ACC112 (cell line): ENCODE measurements around the gene CARD11.

Experiments used
- H2AFZ ChIP-seq: fragments of 200-600 bp; sonication (generic); one replicate; pipeline ENCODE4 v1.6.0; 2017; ENCODE audit warnings: antibody characterized with exemption, low read length; ENCODE audit not compliant: unreplicated experiment
- H3K27ac ChIP-seq: fragments of 200-600 bp; sonication (generic); 2 replicates; pipeline ENCODE4 v1.5.1; 2014; ENCODE audit warnings: low read depth, mild to moderate bottlenecking, antibody characterized with exemption, low read length, moderate library complexity
- H3K27me3 ChIP-seq: fragments of 200-600 bp; sonication (generic); 2 replicates; pipeline ENCODE4 v1.6.1; 2014; ENCODE audit warnings: mild to moderate bottlenecking, antibody characterized with exemption, low read length, moderate library complexity, mixed read lengths; ENCODE audit not compliant: insufficient read depth
- H3K36me3 ChIP-seq: fragments of 200-600 bp; sonication (generic); 2 replicates; pipeline ENCODE4 v1.6.1; 2016; ENCODE audit warnings: mild to moderate bottlenecking, antibody characterized with exemption, low read length, moderate library complexity, mixed read lengths; ENCODE audit not compliant: insufficient read depth
- H3K4me1 ChIP-seq: fragments of 200-600 bp; sonication (generic); one replicate; pipeline ENCODE4 v1.6.1; 2016; ENCODE audit warnings: low read length, mixed read lengths; ENCODE audit not compliant: insufficient read depth, unreplicated experiment, control insufficient read depth
- H3K4me3 ChIP-seq: fragments of 200-600 bp; sonication (generic); 2 replicates; pipeline ENCODE4 v1.5.1; 2014; ENCODE audit warnings: mild to moderate bottlenecking, low read depth, low read length
- H3K79me2 ChIP-seq: fragments of 200-600 bp; sonication (generic); one replicate; pipeline ENCODE4 v1.6.0; 2016; ENCODE audit warnings: low read length; ENCODE audit not compliant: control insufficient read depth, unreplicated experiment, insufficient read depth

CARD11 gene

GRCh38 chr7:2934211-2934731 lies 109.4 kb downstream of the CARD11 start:
- Histone ChIP-seq H3K79me2 (no peaks in the 10 kb centered on the region), H3K27ac (no peak overlapping the region), H3K27me3 (peaks cover 2% of the 10 kb centered on the region; the same call in 1 of the 2 replicates), H3K36me3 (no peaks in the 10 kb centered on the region), H2AFZ (no peak overlapping the region), H3K4me3 (no peak overlapping the region), H3K4me1 (no peaks in the 10 kb centered on the region)

GRCh38 chr7:2932402-2933251 lies 111.0 kb downstream of the CARD11 start:
- H3K27me3 ChIP-seq = peaks cover 10% of the 10 kb centered on the region
- H3K36me3 ChIP-seq = no peaks in the 10 kb centered on the region
- no peak overlapping the region for H3K27ac ChIP-seq
- H3K4me3 ChIP-seq = no peak overlapping the region
- no peaks in the 10 kb centered on the region for H3K4me1 ChIP-seq
- no peak overlapping the region for H2AFZ ChIP-seq
- no peaks in the 10 kb centered on the region for H3K79me2 ChIP-seq

DNA sequence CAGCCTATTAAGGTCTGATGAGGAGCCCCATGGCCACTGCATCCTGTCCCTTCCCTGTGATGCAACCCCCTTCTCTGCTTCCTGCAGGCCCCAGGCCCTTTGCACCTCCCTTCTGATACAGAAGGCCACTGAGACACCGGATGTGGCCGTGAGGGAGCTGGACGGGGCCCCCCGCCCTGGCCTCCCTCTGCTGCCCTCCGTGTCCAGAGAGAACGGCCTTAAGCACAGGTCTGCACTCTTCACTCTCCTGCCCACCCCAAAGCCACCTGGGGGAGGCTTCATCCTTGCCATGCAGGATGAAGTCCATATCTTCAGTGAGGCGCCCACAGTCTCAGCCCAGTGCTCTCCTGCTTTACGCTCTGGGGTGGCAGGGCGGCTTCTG lies 112.6 kb downstream of the CARD11 start:
- Histone ChIP-seq H2AFZ (no peak overlapping the region), H3K27ac (no peak overlapping the region), H3K79me2 (no peaks in the 10 kb centered on the region)

GRCh38 chr7:2930310-2931033 lies 113.2 kb downstream of the CARD11 start:
- Histone ChIP-seq H2AFZ (no peak overlapping the region), H3K36me3 (no peaks in the 10 kb centered on the region), H3K79me2 (no peaks in the 10 kb centered on the region), H3K27me3 (peaks cover 17% of the 10 kb centered on the region), H3K27ac (no peak overlapping the region), H3K4me1 (no peaks in the 10 kb centered on the region), H3K4me3 (no peak overlapping the region)

More for the DNA sequence above, 112.6 kb downstream of the CARD11 start:
- Histone ChIP-seq H3K4me1 (no peaks in the 10 kb centered on the region), H3K27me3 (peaks cover 12% of the 10 kb centered on the region), H3K4me3 (no peak overlapping the region), H3K36me3 (no peaks in the 10 kb centered on the region)

GRCh38 chr7:2929321-2930201 lies 114.1 kb downstream of the CARD11 start:
- H3K4me3 ChIP-seq = no peak overlapping the region
- H3K27ac ChIP-seq = no peak overlapping the region
- no peak overlapping the region for H2AFZ ChIP-seq
- no peaks in the 10 kb centered on the region for H3K4me1 ChIP-seq
- H3K79me2 ChIP-seq = no peaks in the 10 kb centered on the region
- peaks cover 21% of the 10 kb centered on the region for H3K27me3 ChIP-seq
- H3K36me3 ChIP-seq = no peaks in the 10 kb centered on the region

DNA sequence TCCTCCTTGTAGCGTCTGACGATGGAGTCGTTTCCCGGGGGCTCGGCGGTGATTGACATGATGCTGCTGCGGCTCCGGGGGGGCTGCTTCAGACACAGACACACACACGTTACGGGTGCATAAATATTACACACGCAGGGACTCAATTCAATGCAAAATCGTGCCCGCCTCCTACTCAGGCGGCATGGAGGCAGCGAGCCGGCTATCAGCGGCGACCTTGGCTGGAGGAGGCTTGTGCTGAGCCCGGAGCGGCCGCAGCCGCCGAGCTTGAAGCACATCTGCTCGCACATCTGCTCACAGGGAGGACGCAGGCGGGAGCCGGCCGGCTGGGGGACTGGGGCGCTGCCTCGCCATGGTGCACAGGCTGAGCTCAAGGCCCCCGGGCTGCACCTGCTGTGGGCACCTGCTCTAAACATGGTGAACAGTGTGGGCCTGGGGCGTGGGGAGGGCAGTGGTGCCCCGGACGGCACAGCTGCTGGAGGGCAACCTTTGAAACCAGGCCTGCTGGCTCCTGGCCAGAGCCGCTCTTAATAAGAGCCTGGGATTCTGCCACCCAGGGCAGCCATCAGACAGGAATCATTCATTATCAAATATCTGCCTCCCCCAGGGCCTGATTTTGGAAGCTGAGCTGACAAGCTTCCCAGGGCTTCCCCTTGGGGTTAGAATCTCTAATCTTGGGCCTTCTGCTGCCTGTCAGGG lies 114.9 kb downstream of the CARD11 start:
- H3K36me3 ChIP-seq = no peaks in the 10 kb centered on the region
- no peaks in the 10 kb centered on the region for H3K79me2 ChIP-seq
- H2AFZ ChIP-seq = no peak overlapping the region
- no peak overlapping the region for H3K4me3 ChIP-seq
- H3K4me1 ChIP-seq = no peaks in the 10 kb centered on the region
- no peak overlapping the region for H3K27ac ChIP-seq
- peaks cover 26% of the 10 kb centered on the region for H3K27me3 ChIP-seq

GRCh38 chr7:2928256-2928612 lies 115.4 kb downstream of the CARD11 start:
- Histone ChIP-seq H2AFZ (no peak overlapping the region), H3K36me3 (no peaks in the 10 kb centered on the region), H3K27me3 (peaks cover 26% of the 10 kb centered on the region), H3K4me3 (no peak overlapping the region), H3K79me2 (no peaks in the 10 kb centered on the region), H3K4me1 (no peaks in the 10 kb centered on the region), H3K27ac (no peak overlapping the region)

- Histone ChIP-seq H3K4me1 (no peaks in the 10 kb centered on the region), H3K4me3 (no peak overlapping the region), H3K36me3 (no peaks in the 10 kb centered on the region), H3K27ac (no peak overlapping the region), H3K79me2 (no peaks in the 10 kb centered on the region), H2AFZ (no peak overlapping the region), H3K27me3 (peaks cover 26% of the 10 kb centered on the region)
These were observed 116.1 kb downstream of the CARD11 start for GRCh38 chr7:2927592-2927991.

DNA sequence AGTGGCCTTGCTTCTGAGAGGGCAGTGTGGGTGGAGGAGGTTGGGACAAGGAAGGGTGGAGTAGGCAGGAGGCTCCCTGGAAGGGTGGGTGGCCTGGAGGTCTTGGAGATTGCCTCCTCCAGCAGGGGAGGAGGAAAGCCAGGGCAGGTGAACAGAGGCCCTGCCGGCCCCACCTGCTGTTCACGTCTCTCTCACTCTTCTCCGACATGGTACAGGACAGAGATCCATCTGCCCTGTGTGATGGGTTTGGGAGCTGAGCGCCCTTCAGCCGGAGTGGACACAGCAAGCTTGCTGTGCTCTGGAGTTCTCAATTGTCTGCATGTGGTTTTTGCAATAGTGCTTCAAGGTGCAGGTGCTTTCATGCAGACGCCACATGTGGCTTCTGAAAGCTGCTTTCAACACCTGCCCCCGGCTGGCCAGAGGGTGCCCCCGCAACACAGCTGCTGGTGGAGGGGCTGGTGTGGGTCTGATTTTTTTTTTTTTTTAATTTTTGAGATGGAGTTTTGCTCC lies 116.7 kb downstream of the CARD11 start:
- Histone ChIP-seq H3K79me2 (no peaks in the 10 kb centered on the region), H3K27me3 (peaks cover 26% of the 10 kb centered on the region), H3K36me3 (no peaks in the 10 kb centered on the region), H2AFZ (no peak overlapping the region), H3K27ac (no peak overlapping the region), H3K4me3 (no peak overlapping the region), H3K4me1 (no peaks in the 10 kb centered on the region)
